ENCODE data around the gene WDR72. TPM values are rescaled to one million over a fixed set of nuclear protein-coding genes. Genes with fewer than 3 reads are reported as not detected.

The WDR72 gene
- polyA plus RNA-seq, 1 donor (not counting 4 experiments of a cell fraction or from before 2014, with no cell fraction given): 0.03 TPM

- H3K36me3 ChIP-seq (ENCODE audit: control insufficient read depth in 2 of 2, extremely low read depth in 1 of 2, insufficient read depth in 2 of 2, low read length in 2 of 2): no peaks in the 10 kb centered on the region
- TF ChIP-seq CTCF (optimal IDR thresholded peaks at IDR 0.05 in 1 of 3, IDR thresholded peaks at IDR 0.05 in 1 of 3, conservative IDR thresholded peaks at IDR 0.05 in 1 of 3; ENCODE audit: extremely low read depth in 1 of 3, insufficient read depth in 2 of 3, low read length in 3 of 3): no peak
- TF ChIP-seq EZH2 (IDR thresholded peaks at IDR 0.05; ENCODE audit: low read length): no peak
- no peaks in the 10 kb centered on the region for H3K9me1 ChIP-seq (ENCODE audit: control insufficient read depth, extremely low read depth, insufficient read depth, low read length)
- no peak overlapping the region for H3K27ac ChIP-seq (ENCODE audit: control insufficient read depth, insufficient read depth, low read length)
- H3K9me3 ChIP-seq (ENCODE audit: control insufficient read depth, low read depth, low read length): no peaks in the 10 kb centered on the region
- H2AFZ ChIP-seq (ENCODE audit: control insufficient read depth, low read length): no peak overlapping the region
- H3K9ac ChIP-seq (ENCODE audit: control insufficient read depth, extremely low read depth, insufficient read depth, low read length): no peak overlapping the region
- DNase-seq (ENCODE audit: low read depth, low spot score): no peak
- H3K79me2 ChIP-seq (ENCODE audit: control insufficient read depth, insufficient read depth, low read length): no peaks in the 10 kb centered on the region
- no peak overlapping the region for H3K4me3 ChIP-seq (ENCODE audit: control insufficient read depth in 2 of 3, extremely low read depth in 1 of 3, insufficient read depth in 2 of 3, low read depth in 1 of 3, low read length in 3 of 3)
- H3K27me3 ChIP-seq (ENCODE audit: control insufficient read depth, extremely low read depth, insufficient read depth, low read length): no peaks in the 10 kb centered on the region
- no peaks in the 10 kb centered on the region for H3K4me1 ChIP-seq (ENCODE audit: control insufficient read depth, extremely low read depth, insufficient read depth, low read length)
- dilution Hi-C loops (cut with MboI; ENCODE audit: extremely low pct_ligation_motif_present, low sequenced_read_pairs): no loop called here
- H4K20me1 ChIP-seq (ENCODE audit: control insufficient read depth, extremely low read depth, insufficient read depth, low read length): no peaks in the 10 kb centered on the region
- H3K4me2 ChIP-seq (ENCODE audit: control insufficient read depth, extremely low read depth, insufficient read depth, low read depth, low read length): no peak overlapping the region
- no peak for FAIRE-seq
Measured at GRCh38 chr15:53589520-53590057, 169.9 kb downstream of the WDR72 start.

GRCh38 chr15:53588773-53589172, 170.7 kb downstream of the WDR72 start:
- H3K9ac ChIP-seq (ENCODE audit: control insufficient read depth, extremely low read depth, insufficient read depth, low read length): no peak overlapping the region
- no peak overlapping the region for H2AFZ ChIP-seq (ENCODE audit: control insufficient read depth, low read length)
- H3K27me3 ChIP-seq (ENCODE audit: control insufficient read depth, extremely low read depth, insufficient read depth, low read length): no peaks in the 10 kb centered on the region
- H3K4me1 ChIP-seq (ENCODE audit: control insufficient read depth, extremely low read depth, insufficient read depth, low read length): no peaks in the 10 kb centered on the region
- FAIRE-seq: no peak
- H3K9me3 ChIP-seq (ENCODE audit: control insufficient read depth, low read depth, low read length): no peaks in the 10 kb centered on the region
- dilution Hi-C loops (cut with MboI; ENCODE audit: extremely low pct_ligation_motif_present, low sequenced_read_pairs): no loop called here
- H3K4me2 ChIP-seq (ENCODE audit: control insufficient read depth, extremely low read depth, insufficient read depth, low read depth, low read length): no peak overlapping the region
- no peaks in the 10 kb centered on the region for H3K9me1 ChIP-seq (ENCODE audit: control insufficient read depth, extremely low read depth, insufficient read depth, low read length)
- H3K27ac ChIP-seq (ENCODE audit: control insufficient read depth, insufficient read depth, low read length): no peak overlapping the region
- H3K4me3 ChIP-seq (ENCODE audit: control insufficient read depth in 2 of 3, extremely low read depth in 1 of 3, insufficient read depth in 2 of 3, low read depth in 1 of 3, low read length in 3 of 3): no peak overlapping the region
- no peak for DNase-seq (ENCODE audit: low read depth, low spot score)
- no peaks in the 10 kb centered on the region for H3K79me2 ChIP-seq (ENCODE audit: control insufficient read depth, insufficient read depth, low read length)
- H3K36me3 ChIP-seq (ENCODE audit: control insufficient read depth in 2 of 2, extremely low read depth in 1 of 2, insufficient read depth in 2 of 2, low read length in 2 of 2): no peaks in the 10 kb centered on the region
- H4K20me1 ChIP-seq (ENCODE audit: control insufficient read depth, extremely low read depth, insufficient read depth, low read length): no peaks in the 10 kb centered on the region
- TF ChIP-seq CTCF (optimal IDR thresholded peaks at IDR 0.05 in 1 of 3, IDR thresholded peaks at IDR 0.05 in 1 of 3, conservative IDR thresholded peaks at IDR 0.05 in 1 of 3; ENCODE audit: extremely low read depth in 1 of 3, insufficient read depth in 2 of 3, low read length in 3 of 3) (no peak), EZH2 (IDR thresholded peaks at IDR 0.05; ENCODE audit: low read length) (no peak)
